ENCODE measurements around the gene EFCC1. TPM values are rescaled to one million over a fixed set of nuclear protein-coding genes. Genes with fewer than 3 reads are reported as not detected.

Gene EFCC1
- total RNA-seq, 1 donor from 2014 or later, result 0.60 TPM

DNA sequence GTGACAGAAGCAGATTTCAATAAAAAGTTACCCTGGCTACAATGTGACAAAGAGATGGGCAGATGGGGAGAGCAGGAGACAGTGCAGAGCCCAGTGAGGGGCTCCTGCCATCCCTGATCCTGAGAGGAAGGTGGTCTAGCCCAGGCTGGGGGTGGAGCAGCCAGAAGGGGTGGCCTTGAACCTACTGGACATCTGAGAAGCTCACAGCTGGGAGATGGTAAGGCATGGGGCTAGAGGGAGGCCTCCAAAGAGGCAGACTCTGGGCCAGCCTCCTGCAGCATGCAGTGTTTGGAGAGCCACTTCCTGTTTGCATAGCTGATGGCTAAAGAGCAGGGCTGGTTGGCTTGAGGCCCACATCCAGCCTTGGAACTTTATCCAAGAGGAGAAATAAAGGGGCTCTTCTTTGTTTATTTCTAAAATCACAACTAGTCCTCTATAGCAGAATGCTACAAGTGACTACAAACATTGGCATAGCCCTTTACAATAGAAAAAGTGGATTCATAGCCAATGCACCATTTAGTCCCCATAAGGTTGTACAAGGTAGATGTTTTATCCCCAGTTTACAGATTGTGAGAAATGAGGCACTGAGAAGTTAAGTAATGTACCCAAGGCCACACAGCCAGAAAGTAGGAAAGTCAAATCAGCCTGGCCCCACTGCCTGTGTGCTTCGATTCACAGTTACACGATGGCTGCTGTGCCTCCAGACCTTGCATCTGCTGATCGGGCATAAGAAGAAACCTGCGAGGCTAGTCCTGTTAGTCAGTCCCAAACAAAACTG, 4.6 kb downstream of the EFCC1 start:
- Mint-ChIP-seq H3K27ac (no peak overlapping the region), H3K9me3 (ENCODE audit: low read depth) (no peaks in the 10 kb centered on the region), H3K4me3 (ENCODE audit: low read depth) (no peak overlapping the region), H3K4me1 (ENCODE audit: low read depth) (peaks cover 3% of the 10 kb centered on the region), H3K27me3 (peaks cover 50% of the 10 kb centered on the region), H3K36me3 (ENCODE audit: insufficient read depth) (no peaks in the 10 kb centered on the region)
- TF ChIP-seq, protein P1, sequence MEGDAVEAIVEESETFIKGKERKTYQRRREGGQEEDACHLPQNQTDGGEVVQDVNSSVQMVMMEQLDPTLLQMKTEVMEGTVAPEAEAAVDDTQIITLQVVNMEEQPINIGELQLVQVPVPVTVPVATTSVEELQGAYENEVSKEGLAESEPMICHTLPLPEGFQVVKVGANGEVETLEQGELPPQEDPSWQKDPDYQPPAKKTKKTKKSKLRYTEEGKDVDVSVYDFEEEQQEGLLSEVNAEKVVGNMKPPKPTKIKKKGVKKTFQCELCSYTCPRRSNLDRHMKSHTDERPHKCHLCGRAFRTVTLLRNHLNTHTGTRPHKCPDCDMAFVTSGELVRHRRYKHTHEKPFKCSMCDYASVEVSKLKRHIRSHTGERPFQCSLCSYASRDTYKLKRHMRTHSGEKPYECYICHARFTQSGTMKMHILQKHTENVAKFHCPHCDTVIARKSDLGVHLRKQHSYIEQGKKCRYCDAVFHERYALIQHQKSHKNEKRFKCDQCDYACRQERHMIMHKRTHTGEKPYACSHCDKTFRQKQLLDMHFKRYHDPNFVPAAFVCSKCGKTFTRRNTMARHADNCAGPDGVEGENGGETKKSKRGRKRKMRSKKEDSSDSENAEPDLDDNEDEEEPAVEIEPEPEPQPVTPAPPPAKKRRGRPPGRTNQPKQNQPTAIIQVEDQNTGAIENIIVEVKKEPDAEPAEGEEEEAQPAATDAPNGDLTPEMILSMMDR (IDR thresholded peaks at IDR 0.05; ENCODE audit: unreplicated experiment), result no peak
- DNase-seq (ENCODE audit: low spot score, unreplicated experiment), result no peak

DNA sequence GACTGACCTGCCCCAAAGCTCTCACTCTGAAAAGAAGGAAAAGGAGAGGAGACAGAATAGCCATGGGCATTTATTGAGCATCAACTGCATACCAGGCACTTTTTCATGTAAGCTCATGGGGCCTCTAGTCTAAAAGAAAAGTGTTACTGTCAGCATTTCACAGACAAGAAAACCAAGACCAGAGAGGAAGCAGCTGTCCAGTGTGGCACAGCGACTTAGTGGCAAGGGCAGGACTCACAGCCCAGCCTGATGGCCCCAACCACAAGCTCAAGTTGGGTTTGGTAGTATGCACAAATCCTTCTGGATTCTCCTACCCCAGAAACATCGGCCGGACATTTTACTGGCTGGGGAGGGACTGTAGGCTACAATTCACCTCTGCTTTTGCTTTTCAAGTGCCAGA, 5.8 kb downstream of the EFCC1 start:
- TF ChIP-seq, protein P1 (IDR thresholded peaks at IDR 0.05; ENCODE audit: unreplicated experiment), result no peak
- peaks cover 46% of the 10 kb centered on the region for H3K27me3 Mint-ChIP-seq
- DNase-seq (ENCODE audit: low spot score, unreplicated experiment), result no peak
- H3K4me3 Mint-ChIP-seq (ENCODE audit: low read depth), result no peak overlapping the region
- no peaks in the 10 kb centered on the region for H3K9me3 Mint-ChIP-seq (ENCODE audit: low read depth)
- H3K36me3 Mint-ChIP-seq (ENCODE audit: insufficient read depth), result no peaks in the 10 kb centered on the region
- H3K4me1 Mint-ChIP-seq (ENCODE audit: low read depth), result peaks cover 3% of the 10 kb centered on the region
- no peak overlapping the region for H3K27ac Mint-ChIP-seq

DNA sequence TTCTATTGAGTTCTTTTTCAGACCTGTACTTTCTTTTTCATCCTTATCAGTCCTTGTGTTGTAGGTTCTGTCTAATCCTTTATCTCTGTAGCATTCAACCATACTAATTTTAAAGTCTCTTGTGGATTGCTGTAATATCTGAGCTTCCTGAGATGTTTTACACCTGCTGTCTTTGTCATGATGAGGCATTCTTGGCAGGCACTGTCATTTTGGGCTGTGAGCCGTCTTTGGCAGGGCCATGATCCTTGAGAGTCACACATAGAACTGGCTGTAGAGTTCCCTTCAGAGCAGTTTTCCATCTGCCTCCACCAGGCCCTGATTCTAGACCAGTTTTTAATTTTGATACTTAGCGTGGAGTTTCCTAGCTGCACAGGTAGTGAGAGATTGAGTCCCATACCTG, 6.7 kb downstream of the EFCC1 start:
- no peak for DNase-seq (ENCODE audit: low spot score, unreplicated experiment)
- Mint-ChIP-seq H3K27me3 (peaks cover 38% of the 10 kb centered on the region), H3K4me1 (ENCODE audit: low read depth) (no peaks in the 10 kb centered on the region), H3K27ac (no peak overlapping the region), H3K36me3 (ENCODE audit: insufficient read depth) (no peaks in the 10 kb centered on the region), H3K4me3 (ENCODE audit: low read depth) (no peak overlapping the region), H3K9me3 (ENCODE audit: low read depth) (no peaks in the 10 kb centered on the region)
- TF ChIP-seq, protein P1 (IDR thresholded peaks at IDR 0.05; ENCODE audit: unreplicated experiment), result no peak

GRCh38 chr3:129009266-129009665, 8.2 kb downstream of the EFCC1 start:
- DNase-seq (ENCODE audit: low spot score, unreplicated experiment), result no peak
- Mint-ChIP-seq H3K27ac (no peak overlapping the region), H3K4me3 (ENCODE audit: low read depth) (no peak overlapping the region), H3K36me3 (ENCODE audit: insufficient read depth) (no peaks in the 10 kb centered on the region), H3K4me1 (ENCODE audit: low read depth) (no peaks in the 10 kb centered on the region), H3K27me3 (peaks cover 28% of the 10 kb centered on the region), H3K9me3 (ENCODE audit: low read depth) (no peaks in the 10 kb centered on the region)
- TF ChIP-seq, protein P1 (IDR thresholded peaks at IDR 0.05; ENCODE audit: unreplicated experiment), result no peak

- H3K27ac Mint-ChIP-seq, result no peak overlapping the region
- H3K27me3 Mint-ChIP-seq, result peaks cover 22% of the 10 kb centered on the region
- no peaks in the 10 kb centered on the region for H3K4me1 Mint-ChIP-seq (ENCODE audit: low read depth)
- no peaks in the 10 kb centered on the region for H3K9me3 Mint-ChIP-seq (ENCODE audit: low read depth)
- no peak overlapping the region for H3K4me3 Mint-ChIP-seq (ENCODE audit: low read depth)
- TF ChIP-seq, protein P1 (IDR thresholded peaks at IDR 0.05; ENCODE audit: unreplicated experiment), result no peak
- no peak for DNase-seq (ENCODE audit: low spot score, unreplicated experiment)
- H3K36me3 Mint-ChIP-seq (ENCODE audit: insufficient read depth), result no peaks in the 10 kb centered on the region
These were observed 9.3 kb downstream of the EFCC1 start for GRCh38 chr3:129010310-129010956.

Measured in progenitor cell of endocrine pancreas (in vitro differentiated cells).